HG03025 (cell line): ENCODE results near the gene SLC15A1.

Experiments
- ATAC-seq: cut with Tn5 transposase; IDR thresholded peaks from one replicate; pipeline ENCODE4 v1.9.1; 2021; ENCODE audit warnings: mild to moderate bottlenecking, moderate library complexity; ENCODE audit not compliant: unreplicated experiment, low FRiP score

Gene SLC15A1

GRCh38 chr13:98752467-98753290 lies at the start of gene SLC15A1:
Gene SLC15A1 (minus strand): TSS chr13:98752672. CDS start chr13:98752598, 74 bp downstream.
- ATAC-seq: no peak

GRCh38 chr13:98801626-98802418 lies 49.4 kb upstream of the SLC15A1 start:
- ATAC-seq: no peak

GRCh38 chr13:98800078-98800477 lies 47.6 kb upstream of the SLC15A1 start:
- ATAC-seq: no peak

- ATAC-seq: no peak
Measured at GRCh38 chr13:98798849-98799645, 46.6 kb upstream of the SLC15A1 start.

GRCh38 chr13:98797456-98797855 lies 45.0 kb upstream of the SLC15A1 start:
- no peak for ATAC-seq

GRCh38 chr13:98796798-98797197 lies 44.3 kb upstream of the SLC15A1 start:
- ATAC-seq: no peak

- no peak for ATAC-seq
Measured at GRCh38 chr13:98796191-98796590, 43.7 kb upstream of the SLC15A1 start.

- no peak for ATAC-seq
Measured at GRCh38 chr13:98795220-98795619, 42.7 kb upstream of the SLC15A1 start.

GRCh38 chr13:98794498-98794897 lies 42.0 kb upstream of the SLC15A1 start:
- no peak for ATAC-seq

GRCh38 chr13:98792785-98793495 lies 40.5 kb upstream of the SLC15A1 start:
- ATAC-seq: no peak

- ATAC-seq: no peak
Measured at GRCh38 chr13:98792321-98792720, 39.8 kb upstream of the SLC15A1 start.

- no peak for ATAC-seq
Measured at GRCh38 chr13:98791611-98792010, 39.1 kb upstream of the SLC15A1 start.

- ATAC-seq: no peak
Measured at GRCh38 chr13:98787996-98788395, 35.5 kb upstream of the SLC15A1 start.

- no peak for ATAC-seq
Measured at GRCh38 chr13:98787173-98787572, 34.7 kb upstream of the SLC15A1 start.

- no peak for ATAC-seq
Measured at GRCh38 chr13:98786023-98786422, 33.6 kb upstream of the SLC15A1 start.

- no peak for ATAC-seq
Measured at GRCh38 chr13:98785405-98785804, 32.9 kb upstream of the SLC15A1 start.

GRCh38 chr13:98784666-98785065 lies 32.2 kb upstream of the SLC15A1 start:
- no peak for ATAC-seq

- ATAC-seq: no peak
Measured at GRCh38 chr13:98783856-98784478, 31.5 kb upstream of the SLC15A1 start.

GRCh38 chr13:98782654-98783053 lies 30.2 kb upstream of the SLC15A1 start:
- ATAC-seq: no peak

- ATAC-seq: no peak
Measured at GRCh38 chr13:98781905-98782304, 29.4 kb upstream of the SLC15A1 start.
